Parathyroid adenoma (tissue), 2 donors: ENCODE results near the gene DISC1.
"Not testable (repeated sequence)": the region's sequence is repeated elsewhere in the genome, so short reads cannot be mapped to it uniquely, and the experiment has no call there.

Experiments used
- H2AFZ ChIP-seq: fragments of 300-600 bp; sonication (generic); one replicate; pipeline ENCODE4 v1.7.0; 2017; ENCODE audit warnings: antibody characterized with exemption, mild to moderate bottlenecking
- H3K27ac ChIP-seq: fragments of 300-600 bp; sonication (generic); one replicate; pipeline ENCODE4 v1.7.0; 2017
- H3K27me3 ChIP-seq: fragments of 300-600 bp; sonication (generic); one replicate; pipeline ENCODE4 v1.7.0; 2017; ENCODE audit warnings: low read length; ENCODE audit not compliant: control insufficient read depth, insufficient read depth
- H3K36me3 ChIP-seq: fragments of 300-600 bp; sonication (generic); one replicate; pipeline ENCODE4 v1.7.0; 2017; ENCODE audit warnings: low read length; ENCODE audit not compliant: control insufficient read depth, insufficient read depth
- H3K4me1 ChIP-seq: fragments of 300-600 bp; sonication (generic); one replicate; pipeline ENCODE4 v1.7.0; 2017; ENCODE audit warnings: control low read depth
- H3K4me2 ChIP-seq: fragments of 300-600 bp; sonication (generic); one replicate; pipeline ENCODE4 v1.7.0; 2017; ENCODE audit warnings: low read length
- H3K4me3 ChIP-seq: fragments of 300-600 bp; sonication (generic); one replicate; pipeline ENCODE4 v1.7.0; 2017; ENCODE audit warnings: low read depth, low read length
- H3K79me2 ChIP-seq: fragments of 300-600 bp; sonication (generic); one replicate; pipeline ENCODE4 v1.7.0; 2017; ENCODE audit warnings: control low read depth
- H3K9ac ChIP-seq: fragments of 300-600 bp; sonication (generic); one replicate; pipeline ENCODE4 v1.7.0; 2017; ENCODE audit warnings: mild to moderate bottlenecking
- H3K9me3 ChIP-seq: fragments of 300-600 bp; sonication (generic); one replicate; pipeline ENCODE4 v1.7.0; 2017; ENCODE audit warnings: low read length; ENCODE audit not compliant: control insufficient read depth
- CTCF ChIP-seq: fragments of 300-600 bp; sonication (generic); IDR thresholded peaks from one replicate; pipeline ENCODE4 v1.7.0; 2017; ENCODE audit warnings: antibody characterized with exemption, mild to moderate bottlenecking
- donor health status: primary hyperparathyroidism.

The DISC1 gene

GRCh38 chr1:231724041-231724440 lies 97.5 kb downstream of the DISC1 start:
- TF ChIP-seq CTCF = no peak
- no peak overlapping the region for H2AFZ ChIP-seq
- H3K27ac ChIP-seq = no peak overlapping the region
- no peak overlapping the region for H3K4me2 ChIP-seq
- no peaks in the 10 kb centered on the region for H3K79me2 ChIP-seq
- no peaks in the 10 kb centered on the region for H3K36me3 ChIP-seq
- H3K9ac ChIP-seq = no peak overlapping the region
- H3K4me1 ChIP-seq = no peaks in the 10 kb centered on the region
- no peaks in the 10 kb centered on the region for H3K9me3 ChIP-seq
- no peaks in the 10 kb centered on the region for H3K27me3 ChIP-seq
- H3K4me3 ChIP-seq = no peak overlapping the region

- Histone ChIP-seq H3K79me2 (no peaks in the 10 kb centered on the region), H3K27me3 (no peaks in the 10 kb centered on the region), H3K36me3 (no peaks in the 10 kb centered on the region), H3K9me3 (no peaks in the 10 kb centered on the region), H2AFZ (no peak overlapping the region), H3K4me2 (no peak overlapping the region), H3K4me1 (no peaks in the 10 kb centered on the region), H3K9ac (no peak overlapping the region), H3K4me3 (no peak overlapping the region), H3K27ac (no peak overlapping the region)
- TF ChIP-seq CTCF = no peak
These were observed 98.5 kb downstream of the DISC1 start for GRCh38 chr1:231724876-231725647.

- Histone ChIP-seq H3K9me3 (no peaks in the 10 kb centered on the region), H3K79me2 (no peaks in the 10 kb centered on the region), H3K27me3 (no peaks in the 10 kb centered on the region), H3K4me3 (no peak overlapping the region), H2AFZ (no peak overlapping the region), H3K36me3 (no peaks in the 10 kb centered on the region), H3K9ac (no peak overlapping the region), H3K27ac (no peak overlapping the region), H3K4me1 (no peaks in the 10 kb centered on the region), H3K4me2 (no peak overlapping the region)
- no peak for TF ChIP-seq CTCF
These were observed 100.6 kb downstream of the DISC1 start for GRCh38 chr1:231727171-231727570.

GRCh38 chr1:231728987-231729386 lies 102.4 kb downstream of the DISC1 start:
- H3K36me3 ChIP-seq, H3K27me3 ChIP-seq, H3K9me3 ChIP-seq, H3K27ac ChIP-seq, H3K4me1 ChIP-seq, H3K4me2 ChIP-seq, H3K9ac ChIP-seq, H2AFZ ChIP-seq, H3K79me2 ChIP-seq, H3K4me3 ChIP-seq: not testable (repeated sequence)

GRCh38 chr1:231729544-231729943 lies 103.0 kb downstream of the DISC1 start:
- no peak overlapping the region for H3K27ac ChIP-seq
- no peak overlapping the region for H2AFZ ChIP-seq
- no peak overlapping the region for H3K4me3 ChIP-seq
- no peaks in the 10 kb centered on the region for H3K79me2 ChIP-seq
- H3K9me3 ChIP-seq = no peaks in the 10 kb centered on the region
- H3K27me3 ChIP-seq = no peaks in the 10 kb centered on the region
- TF ChIP-seq CTCF = no peak
- no peaks in the 10 kb centered on the region for H3K36me3 ChIP-seq
- no peaks in the 10 kb centered on the region for H3K4me1 ChIP-seq
- no peak overlapping the region for H3K4me2 ChIP-seq
- no peak overlapping the region for H3K9ac ChIP-seq
